ENCODE results near the gene EID2. TPM values are rescaled to one million over a fixed set of nuclear protein-coding genes. Genes with fewer than 3 reads are reported as not detected.

EID2 gene
- total RNA-seq, 1 experiment from 2014 or later = 17.1 TPM

DNA sequence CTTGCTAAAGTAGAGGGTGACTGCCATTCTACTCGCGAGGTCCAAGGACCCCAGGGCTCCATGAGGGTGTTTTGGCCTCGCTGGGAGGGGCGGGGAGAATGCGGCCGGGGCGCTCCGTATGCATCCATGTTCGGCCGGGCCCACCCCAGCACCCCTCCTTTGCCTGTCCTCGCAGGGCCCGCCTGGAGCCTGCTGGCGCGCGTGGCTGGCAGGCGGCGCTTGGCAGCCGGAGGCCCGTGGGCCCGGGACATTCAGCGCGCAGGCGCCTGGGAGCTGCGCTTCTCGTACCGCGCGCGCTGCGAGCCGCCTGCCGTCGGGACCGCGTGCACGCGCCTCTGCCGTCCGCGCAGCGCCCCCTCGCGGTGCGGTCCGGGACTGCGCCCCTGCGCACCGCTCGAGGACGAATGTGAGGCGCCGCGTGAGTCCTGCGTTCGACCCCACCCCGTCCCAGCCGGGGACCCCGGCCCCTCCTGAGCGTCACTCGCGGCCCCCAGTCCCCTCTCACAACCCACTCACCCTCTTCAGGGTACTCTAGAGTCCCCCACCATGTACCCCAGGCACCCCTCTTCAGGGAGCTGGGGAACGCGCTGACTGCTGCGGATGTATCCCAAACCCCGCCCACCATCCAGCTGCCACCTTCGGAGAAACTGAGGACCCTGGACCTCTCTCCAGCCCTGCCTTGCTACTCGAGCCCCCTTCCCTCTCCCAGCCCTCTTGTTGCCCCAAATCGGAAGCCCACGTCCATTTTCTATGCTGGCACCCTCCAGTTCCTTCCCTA is 37.1 kb downstream of the EID2 start:
- DNase-seq (ENCODE audit: low read depth) = peak; percentile 67

DNA sequence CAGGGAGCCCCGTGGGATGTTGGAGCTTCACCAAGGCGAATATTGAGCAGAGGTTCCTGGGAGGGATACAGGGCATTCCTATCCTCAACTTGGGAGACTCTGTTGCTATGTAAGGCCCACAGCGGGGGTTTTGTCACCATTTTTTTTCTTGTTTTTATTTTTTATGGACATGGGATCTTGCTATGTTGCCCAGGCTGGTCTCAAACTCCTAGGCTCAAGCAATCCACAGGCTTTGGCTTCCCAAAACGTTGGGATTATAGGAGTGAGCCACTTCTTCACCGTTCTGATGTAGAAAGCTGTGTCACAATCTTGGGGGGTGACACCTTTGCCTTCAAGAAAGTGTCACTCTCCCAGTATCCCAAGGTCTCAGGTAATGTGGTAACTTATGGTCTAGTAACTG is 38.6 kb downstream of the EID2 start:
- no peak for DNase-seq (ENCODE audit: low read depth)

DNA sequence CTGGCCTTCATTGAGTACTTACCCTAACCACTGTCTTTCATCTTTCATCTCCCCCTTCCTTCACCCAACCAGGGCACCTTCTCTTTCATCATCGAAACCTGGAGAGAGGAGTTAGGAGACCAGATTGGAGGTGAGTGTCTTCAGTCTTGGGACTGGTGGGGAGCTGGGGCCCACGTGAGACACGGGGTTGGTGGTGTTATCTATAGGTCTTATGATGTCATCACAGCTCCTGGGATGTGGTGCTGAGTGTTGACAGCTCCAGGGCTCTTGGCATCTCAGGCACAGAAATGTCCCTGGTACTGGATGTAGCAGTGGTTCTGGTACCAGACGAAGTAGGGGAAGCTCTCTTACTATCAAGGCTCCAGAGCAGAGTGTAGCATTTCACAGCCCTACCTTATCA is 39.4 kb downstream of the EID2 start:
- DNase-seq (ENCODE audit: low read depth) = no peak

DNA sequence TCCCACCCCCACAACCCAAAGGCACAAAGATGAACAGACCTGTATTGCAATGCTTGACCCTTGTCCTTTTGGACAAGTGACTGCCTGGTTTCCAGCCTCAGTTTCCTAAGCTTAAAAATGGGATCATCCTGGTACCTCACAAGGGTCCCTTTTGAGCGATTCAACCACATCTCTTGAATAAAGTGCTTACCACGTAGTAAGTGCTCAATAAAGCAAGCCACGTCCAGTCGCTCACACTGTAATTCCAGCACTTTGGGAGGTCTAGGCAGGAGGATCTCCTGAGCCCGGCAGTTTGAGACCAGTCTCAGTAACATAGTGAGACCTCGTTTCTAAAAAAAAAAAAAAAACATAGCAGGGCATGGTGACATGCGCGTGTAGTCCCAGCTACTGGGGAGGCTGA is 40.0 kb downstream of the EID2 start:
- no peak for DNase-seq (ENCODE audit: low read depth)

DNA sequence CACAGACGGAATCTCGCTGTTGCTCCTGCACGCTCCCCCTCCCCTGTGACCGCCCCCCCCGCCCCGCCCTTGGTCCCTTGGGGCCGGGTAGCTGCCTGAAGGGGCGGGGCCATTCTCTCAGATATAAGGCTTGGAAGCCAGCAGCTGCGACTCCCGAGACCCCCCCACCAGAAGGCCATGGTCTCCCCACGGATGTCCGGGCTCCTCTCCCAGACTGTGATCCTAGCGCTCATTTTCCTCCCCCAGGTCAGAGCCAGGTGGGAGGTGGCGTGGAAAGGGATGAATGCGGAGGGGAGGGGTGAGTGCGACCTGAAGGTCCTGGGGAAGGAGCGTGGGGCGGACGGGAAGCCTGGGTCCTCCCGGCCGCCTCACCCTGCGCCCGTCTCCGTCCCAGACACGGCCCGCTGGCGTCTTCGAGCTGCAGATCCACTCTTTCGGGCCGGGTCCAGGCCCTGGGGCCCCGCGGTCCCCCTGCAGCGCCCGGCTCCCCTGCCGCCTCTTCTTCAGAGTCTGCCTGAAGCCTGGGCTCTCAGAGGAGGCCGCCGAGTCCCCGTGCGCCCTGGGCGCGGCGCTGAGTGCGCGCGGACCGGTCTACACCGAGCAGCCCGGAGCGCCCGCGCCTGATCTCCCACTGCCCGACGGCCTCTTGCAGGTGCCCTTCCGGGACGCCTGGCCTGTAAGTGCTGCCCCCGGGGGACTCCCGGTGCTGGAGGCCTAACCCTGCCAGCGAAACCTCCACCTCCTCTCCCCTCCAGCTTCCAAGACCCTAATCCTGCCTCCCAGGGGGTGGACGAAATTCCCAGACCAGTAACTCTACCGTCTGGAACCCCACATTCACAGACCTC is 40.9 kb downstream of the EID2 start, which contains the start of gene DLL3:
Gene DLL3, plus strand, starts transcription at position 150 of the 845 bp plus-strand sequence. Its CDS starts 28 bp downstream, at position 178.
- no peak for DNase-seq (ENCODE audit: low read depth)

DNA sequence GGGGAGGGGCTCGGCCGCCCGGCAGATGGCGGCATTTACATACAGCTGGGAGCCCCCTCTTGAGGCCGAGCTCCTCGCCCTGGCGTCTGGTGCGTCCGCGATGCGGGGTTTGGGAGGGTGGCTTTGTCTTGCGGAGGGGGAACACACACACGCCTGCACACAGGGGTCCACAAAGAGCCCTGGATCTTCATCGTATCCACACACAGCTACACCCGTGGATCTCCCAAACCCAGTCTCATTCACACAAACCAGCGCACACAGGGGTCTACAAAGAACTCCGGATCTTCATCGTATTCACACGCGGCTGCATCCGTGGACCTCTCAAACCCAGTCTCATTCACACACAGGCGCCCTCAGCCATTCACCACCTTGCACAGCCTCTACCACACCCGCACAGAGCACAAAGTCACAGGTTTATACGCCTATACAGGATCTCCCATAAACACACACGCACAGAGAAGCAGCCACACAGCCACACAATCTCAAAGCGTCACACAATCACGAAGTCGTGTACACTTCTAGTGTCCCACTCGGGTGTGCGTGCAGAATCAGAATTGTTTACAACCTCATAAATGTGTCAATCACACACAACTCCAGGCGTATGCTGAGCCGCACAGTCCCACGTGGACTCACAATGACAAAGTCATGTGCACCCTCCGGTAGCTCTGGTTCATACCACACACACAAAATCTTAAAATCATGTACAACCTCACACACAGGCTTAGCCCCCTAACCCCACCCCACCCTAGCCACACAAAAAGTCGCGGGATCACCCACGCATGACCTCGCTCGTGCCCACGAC is 41.8 kb downstream of the EID2 start:
- DNase-seq (ENCODE audit: low read depth) = peak; percentile 37

DNA sequence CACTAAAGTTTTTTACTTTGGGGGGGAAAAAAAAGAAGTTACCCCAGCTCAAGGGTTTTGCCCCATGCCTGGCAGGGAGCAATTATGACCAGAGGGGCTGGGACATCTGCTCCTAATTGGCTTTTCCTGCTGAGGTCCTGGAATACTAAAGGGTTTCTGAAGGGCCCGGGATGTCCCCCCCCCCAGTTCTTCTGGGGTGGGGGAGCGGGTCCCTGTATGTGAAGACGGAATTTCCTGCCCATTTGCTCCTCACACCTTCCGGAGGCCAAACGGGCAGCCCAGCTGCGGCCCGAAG is 42.3 kb downstream of the EID2 start:
- DNase-seq (ENCODE audit: low read depth) = no peak

DNA sequence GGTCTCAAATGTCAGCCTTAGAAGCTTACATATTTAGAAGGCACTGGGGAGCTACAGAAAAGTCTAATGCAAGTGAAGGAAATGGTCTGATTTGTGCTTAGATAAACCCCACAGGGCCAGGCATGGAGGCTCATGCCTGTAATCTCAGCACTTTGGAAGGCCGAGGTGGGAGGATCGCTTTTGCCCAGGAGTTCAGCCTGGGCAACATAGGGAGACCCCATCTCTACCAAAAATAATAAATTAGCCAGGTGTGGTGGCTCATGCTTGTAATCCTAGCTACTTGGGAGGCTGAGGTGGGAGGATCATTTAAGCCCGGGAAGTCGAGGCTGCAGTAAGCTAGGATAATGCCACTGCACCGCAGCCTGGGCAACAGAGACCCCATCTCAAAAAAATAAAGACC is 43.9 kb downstream of the EID2 start:
- no peak for DNase-seq (ENCODE audit: low read depth)

DNA sequence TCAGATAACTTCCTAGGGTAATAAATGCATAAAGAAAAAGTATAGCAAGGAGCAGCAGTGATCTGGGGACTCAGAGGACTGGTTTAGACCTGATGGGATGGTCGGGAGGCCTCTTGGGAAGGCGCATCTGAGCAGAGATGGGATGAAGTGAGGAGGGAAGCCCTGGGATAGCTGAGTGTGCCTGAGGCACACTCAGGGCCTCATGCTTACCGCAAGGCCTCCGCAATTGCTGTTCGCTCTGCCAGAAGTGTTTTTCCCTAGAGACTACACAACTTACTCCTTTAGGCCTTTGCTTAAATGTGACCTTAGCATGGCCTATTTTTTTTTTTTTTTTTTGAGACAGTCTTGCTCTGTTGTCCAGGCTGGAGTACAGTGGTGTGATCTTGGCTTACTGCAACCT is 45.3 kb downstream of the EID2 start:
- no peak for DNase-seq (ENCODE audit: low read depth)

DNA sequence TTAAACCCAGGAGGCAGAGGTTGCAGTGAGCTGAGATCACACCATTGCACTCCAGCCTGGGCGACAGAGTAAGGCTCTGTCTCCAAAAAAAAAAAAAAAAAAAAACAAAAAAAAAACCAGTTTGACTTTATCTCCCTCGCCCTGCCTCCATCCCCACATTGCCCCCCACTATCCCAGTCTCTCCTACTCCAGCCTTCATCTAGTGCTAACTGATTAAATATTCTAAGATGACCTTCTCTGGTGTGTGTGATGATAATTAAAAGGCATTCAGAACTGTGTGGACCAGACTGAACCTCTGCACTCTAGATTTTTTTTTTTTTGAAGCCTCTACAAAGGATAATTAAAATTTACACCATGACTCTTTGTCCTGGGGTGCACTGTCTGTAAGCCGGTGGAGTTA is 47.2 kb downstream of the EID2 start:
- DNase-seq (ENCODE audit: low read depth) = no peak

DNA sequence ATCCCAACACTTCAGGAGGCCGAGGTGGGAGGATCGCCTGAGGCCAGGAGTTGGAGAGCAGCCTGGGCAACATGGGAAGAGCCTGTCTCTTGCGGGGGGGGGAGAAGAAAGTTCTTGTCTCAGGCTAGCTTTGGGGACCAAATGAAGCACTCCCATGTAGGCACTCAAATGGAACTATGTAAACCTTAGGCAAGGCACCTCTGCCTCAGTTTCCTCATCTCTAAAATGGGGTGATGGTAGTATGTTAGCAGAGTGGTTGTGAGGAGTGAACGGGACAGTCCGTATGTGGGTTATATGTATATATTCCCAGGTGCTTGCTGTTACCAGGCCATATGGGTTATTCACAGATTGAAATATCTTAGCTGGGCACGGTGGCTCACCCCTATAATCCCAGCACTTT is 47.7 kb downstream of the EID2 start:
- DNase-seq (ENCODE audit: low read depth) = no peak

DNA sequence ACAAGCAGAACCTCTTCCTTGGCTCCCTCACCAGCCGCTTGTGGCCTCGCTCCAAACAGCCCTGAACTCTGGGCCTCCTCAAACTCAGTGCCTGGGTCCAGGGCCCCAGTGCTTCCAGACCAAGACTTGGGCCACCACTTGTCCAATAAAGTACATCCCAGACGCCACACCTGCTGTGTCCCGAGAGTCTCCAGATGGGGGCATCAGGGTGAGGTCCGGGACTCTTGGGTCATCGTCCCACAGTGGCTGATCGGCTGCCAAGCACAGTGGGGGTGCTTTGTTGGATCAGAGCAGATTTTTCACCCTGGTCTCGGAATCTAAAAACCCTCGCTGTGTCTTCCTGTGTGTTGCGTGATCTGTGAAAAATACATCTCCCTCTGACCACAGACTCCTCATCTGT is 50.2 kb downstream of the EID2 start:
- DNase-seq (ENCODE audit: low read depth) = no peak

Other genes with a start within 250 kb of the EID2 start
- gene IFNL1, start 243.8 kb downstream of the EID2 start, total RNA-seq (2014; rRNA removed; shearing (Covaris generic)) = not detected in 2 replicates
- under 0.01 and 0.36 TPM in 2 replicates for gene LRFN1, start 219.3 kb downstream of the EID2 start, total RNA-seq (2014; rRNA removed; shearing (Covaris generic))
- 0.36 and 0.59 TPM in 2 replicates for gene GMFG, start 204.1 kb downstream of the EID2 start, total RNA-seq (2014; rRNA removed; shearing (Covaris generic))
- 41.5 and 48.8 TPM in 2 replicates for gene SAMD4B, start 197.7 kb downstream of the EID2 start, total RNA-seq (2014; rRNA removed; shearing (Covaris generic))
- 44.3 and 59.4 TPM in 2 replicates for gene PAF1, start 149.1 kb downstream of the EID2 start, total RNA-seq (2014; rRNA removed; shearing (Covaris generic))
- gene MED29, start 148.8 kb downstream of the EID2 start, total RNA-seq (2014; rRNA removed; shearing (Covaris generic)) = 22.2 and 39.5 TPM in 2 replicates
- gene ZFP36, start 133.3 kb downstream of the EID2 start, total RNA-seq (2014; rRNA removed; shearing (Covaris generic)) = 2.9 and 6.4 TPM in 2 replicates
- gene PLEKHG2, start 127.5 kb downstream of the EID2 start, total RNA-seq (2014; rRNA removed; shearing (Covaris generic)) = 4.8 and 13.0 TPM in 2 replicates
- gene RPS16, start 104.2 kb downstream of the EID2 start, total RNA-seq (2014; rRNA removed; shearing (Covaris generic)) = 107 and 123 TPM in 2 replicates
- 64.7 and 67.4 TPM in 2 replicates for gene SUPT5H, start 94.6 kb downstream of the EID2 start, total RNA-seq (2014; rRNA removed; shearing (Covaris generic))
- 86.2 and 88.2 TPM in 2 replicates for gene TIMM50, start 59.3 kb downstream of the EID2 start, total RNA-seq (2014; rRNA removed; shearing (Covaris generic))
- 0.72 and 1.5 TPM in 2 replicates for gene DLL3, start 41.2 kb downstream of the EID2 start, total RNA-seq (2014; rRNA removed; shearing (Covaris generic))
- not detected in 2 replicates for gene SELENOV, start 25.0 kb downstream of the EID2 start, total RNA-seq (2014; rRNA removed; shearing (Covaris generic))
- gene EID2B, start 7.3 kb downstream of the EID2 start, total RNA-seq (2014; rRNA removed; shearing (Covaris generic)) = 5.3 and 8.8 TPM in 2 replicates
- not detected in 2 replicates for gene LGALS13, start 62.4 kb upstream of the EID2 start, total RNA-seq (2014; rRNA removed; shearing (Covaris generic))
- not detected in 2 replicates for gene LGALS16, start 115.8 kb upstream of the EID2 start, total RNA-seq (2014; rRNA removed; shearing (Covaris generic))
- not detected in 2 replicates for gene LGALS14, start 164.3 kb upstream of the EID2 start, total RNA-seq (2014; rRNA removed; shearing (Covaris generic))
- not detected in 2 replicates for gene CLC, start 197.9 kb upstream of the EID2 start, total RNA-seq (2014; rRNA removed; shearing (Covaris generic))
- gene LEUTX, start 238.7 kb upstream of the EID2 start, total RNA-seq (2014; rRNA removed; shearing (Covaris generic)) = not detected in 2 replicates

Data from RPMI7951 (cell line).